ENCODE data around the gene ZNF732. TPM values are rescaled to one million over a fixed set of nuclear protein-coding genes. Genes with fewer than 3 reads are reported as not detected.
"Not testable (repeated sequence)": the region's sequence is repeated elsewhere in the genome, so short reads cannot be mapped to it uniquely, and the experiment has no call there.

ZNF732 gene
- total RNA-seq, 1 experiment from 2014 or later, result not detected

GRCh38 chr4:309807-310206 is 4.5 kb upstream of the ZNF732 start:
- Histone ChIP-seq H3K9me3 (ENCODE audit: control insufficient read depth, insufficient read depth, low read depth, low read length) (no peaks in the 10 kb centered on the region), H3K4me3 (ENCODE audit: low read depth in 2 of 2, low read length in 2 of 2) (no peak overlapping the region), H3K36me3 (ENCODE audit: control insufficient read depth, insufficient read depth, low read length) (no peaks in the 10 kb centered on the region), H3K27me3 (ENCODE audit: control insufficient read depth, insufficient read depth, low read length) (no peaks in the 10 kb centered on the region), H3K4me1 (ENCODE audit: control insufficient read depth, insufficient read depth, low read length) (no peaks in the 10 kb centered on the region), H3K27ac (ENCODE audit: low read length) (no peak overlapping the region)
- no TSS peak for BruUV-seq (replicated peaks)
- intact Hi-C loops (cut with micrococcal nuclease; ENCODE audit: unreplicated experiment) (no loop called here), in situ Hi-C loops (cut with HindIII; ENCODE audit: low pct_unique_long_range_greater_than_20kb, low sequenced_read_pairs) (no loop called here)
- TF ChIP-seq, protein P1, sequence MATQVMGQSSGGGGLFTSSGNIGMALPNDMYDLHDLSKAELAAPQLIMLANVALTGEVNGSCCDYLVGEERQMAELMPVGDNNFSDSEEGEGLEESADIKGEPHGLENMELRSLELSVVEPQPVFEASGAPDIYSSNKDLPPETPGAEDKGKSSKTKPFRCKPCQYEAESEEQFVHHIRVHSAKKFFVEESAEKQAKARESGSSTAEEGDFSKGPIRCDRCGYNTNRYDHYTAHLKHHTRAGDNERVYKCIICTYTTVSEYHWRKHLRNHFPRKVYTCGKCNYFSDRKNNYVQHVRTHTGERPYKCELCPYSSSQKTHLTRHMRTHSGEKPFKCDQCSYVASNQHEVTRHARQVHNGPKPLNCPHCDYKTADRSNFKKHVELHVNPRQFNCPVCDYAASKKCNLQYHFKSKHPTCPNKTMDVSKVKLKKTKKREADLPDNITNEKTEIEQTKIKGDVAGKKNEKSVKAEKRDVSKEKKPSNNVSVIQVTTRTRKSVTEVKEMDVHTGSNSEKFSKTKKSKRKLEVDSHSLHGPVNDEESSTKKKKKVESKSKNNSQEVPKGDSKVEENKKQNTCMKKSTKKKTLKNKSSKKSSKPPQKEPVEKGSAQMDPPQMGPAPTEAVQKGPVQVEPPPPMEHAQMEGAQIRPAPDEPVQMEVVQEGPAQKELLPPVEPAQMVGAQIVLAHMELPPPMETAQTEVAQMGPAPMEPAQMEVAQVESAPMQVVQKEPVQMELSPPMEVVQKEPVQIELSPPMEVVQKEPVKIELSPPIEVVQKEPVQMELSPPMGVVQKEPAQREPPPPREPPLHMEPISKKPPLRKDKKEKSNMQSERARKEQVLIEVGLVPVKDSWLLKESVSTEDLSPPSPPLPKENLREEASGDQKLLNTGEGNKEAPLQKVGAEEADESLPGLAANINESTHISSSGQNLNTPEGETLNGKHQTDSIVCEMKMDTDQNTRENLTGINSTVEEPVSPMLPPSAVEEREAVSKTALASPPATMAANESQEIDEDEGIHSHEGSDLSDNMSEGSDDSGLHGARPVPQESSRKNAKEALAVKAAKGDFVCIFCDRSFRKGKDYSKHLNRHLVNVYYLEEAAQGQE (IDR thresholded peaks at IDR 0.05; ENCODE audit: insufficient read depth in 1 of 2, low read depth in 2 of 2, low read length in 1 of 2), result no peak
- TF ChIP-seq POLR2AphosphoS5 (IDR thresholded peaks at IDR 0.05; ENCODE audit: low read depth, low read length) (no peak), TCF7L2 (IDR thresholded peaks at IDR 0.05; ENCODE audit: low read depth, low read length) (no peak), SIN3A (IDR thresholded peaks at IDR 0.05; ENCODE audit: borderline replicate concordance, insufficient read depth, low read depth, low read length) (no peak)
- TF ChIP-seq, protein P2, sequence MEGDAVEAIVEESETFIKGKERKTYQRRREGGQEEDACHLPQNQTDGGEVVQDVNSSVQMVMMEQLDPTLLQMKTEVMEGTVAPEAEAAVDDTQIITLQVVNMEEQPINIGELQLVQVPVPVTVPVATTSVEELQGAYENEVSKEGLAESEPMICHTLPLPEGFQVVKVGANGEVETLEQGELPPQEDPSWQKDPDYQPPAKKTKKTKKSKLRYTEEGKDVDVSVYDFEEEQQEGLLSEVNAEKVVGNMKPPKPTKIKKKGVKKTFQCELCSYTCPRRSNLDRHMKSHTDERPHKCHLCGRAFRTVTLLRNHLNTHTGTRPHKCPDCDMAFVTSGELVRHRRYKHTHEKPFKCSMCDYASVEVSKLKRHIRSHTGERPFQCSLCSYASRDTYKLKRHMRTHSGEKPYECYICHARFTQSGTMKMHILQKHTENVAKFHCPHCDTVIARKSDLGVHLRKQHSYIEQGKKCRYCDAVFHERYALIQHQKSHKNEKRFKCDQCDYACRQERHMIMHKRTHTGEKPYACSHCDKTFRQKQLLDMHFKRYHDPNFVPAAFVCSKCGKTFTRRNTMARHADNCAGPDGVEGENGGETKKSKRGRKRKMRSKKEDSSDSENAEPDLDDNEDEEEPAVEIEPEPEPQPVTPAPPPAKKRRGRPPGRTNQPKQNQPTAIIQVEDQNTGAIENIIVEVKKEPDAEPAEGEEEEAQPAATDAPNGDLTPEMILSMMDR (IDR thresholded peaks at IDR 0.05), result no peak
- POLR2A ChIA-PET, result no interaction called here
- no peak for ATAC-seq
- CTCF ChIA-PET, result no interaction called here
- DNase-seq (ENCODE audit: low read depth, low spot score), result no peak

GRCh38 chr4:306551-306961 is 1.3 kb upstream of the ZNF732 start:
- in situ Hi-C loops (cut with HindIII; ENCODE audit: low pct_unique_long_range_greater_than_20kb, low sequenced_read_pairs) (no loop called here), intact Hi-C loops (cut with micrococcal nuclease; ENCODE audit: unreplicated experiment) (no loop called here)
- Histone ChIP-seq H3K27ac (ENCODE audit: low read length) (no peak overlapping the region), H3K4me1 (ENCODE audit: control insufficient read depth, insufficient read depth, low read length) (no peaks in the 10 kb centered on the region), H3K36me3 (ENCODE audit: control insufficient read depth, insufficient read depth, low read length) (no peaks in the 10 kb centered on the region), H3K9me3 (ENCODE audit: control insufficient read depth, insufficient read depth, low read depth, low read length) (no peaks in the 10 kb centered on the region), H3K27me3 (ENCODE audit: control insufficient read depth, insufficient read depth, low read length) (no peaks in the 10 kb centered on the region), H3K4me3 (ENCODE audit: low read depth in 2 of 2, low read length in 2 of 2) (no peak overlapping the region)
- BruUV-seq (replicated peaks), result no TSS peak
- TF ChIP-seq, protein P1 (IDR thresholded peaks at IDR 0.05; ENCODE audit: insufficient read depth in 1 of 2, low read depth in 2 of 2, low read length in 1 of 2), result no peak
- TF ChIP-seq SIN3A (IDR thresholded peaks at IDR 0.05; ENCODE audit: borderline replicate concordance, insufficient read depth, low read depth, low read length), result no peak
- no peak for TF ChIP-seq TCF7L2 (IDR thresholded peaks at IDR 0.05; ENCODE audit: low read depth, low read length)
- TF ChIP-seq, protein P2 (IDR thresholded peaks at IDR 0.05), result no peak
- no peak for TF ChIP-seq POLR2AphosphoS5 (IDR thresholded peaks at IDR 0.05; ENCODE audit: low read depth, low read length)
- DNase-seq (ENCODE audit: low read depth, low spot score), result no peak
- POLR2A ChIA-PET, result no interaction called here
- ATAC-seq, result no peak
- CTCF ChIA-PET, result no interaction called here

- POLR2A ChIA-PET, result not testable (repeated sequence)
These were observed 758 bp downstream of the ZNF732 start for GRCh38 chr4:304516-304915.

More at GRCh38 chr4:304516-304915, 758 bp downstream of the ZNF732 start:
- DNase-seq (ENCODE audit: low read depth, low spot score); H3K4me3 ChIP-seq (ENCODE audit: low read depth in 2 of 2, low read length in 2 of 2); H3K27me3 ChIP-seq (ENCODE audit: control insufficient read depth, insufficient read depth, low read length); intact Hi-C loops (cut with micrococcal nuclease; ENCODE audit: unreplicated experiment); BruUV-seq (replicated peaks); H3K4me1 ChIP-seq (ENCODE audit: control insufficient read depth, insufficient read depth, low read length); CTCF ChIA-PET; H3K36me3 ChIP-seq (ENCODE audit: control insufficient read depth, insufficient read depth, low read length); H3K27ac ChIP-seq (ENCODE audit: low read length); ATAC-seq; H3K9me3 ChIP-seq (ENCODE audit: control insufficient read depth, insufficient read depth, low read depth, low read length); in situ Hi-C loops (cut with HindIII; ENCODE audit: low pct_unique_long_range_greater_than_20kb, low sequenced_read_pairs): not testable (repeated sequence)
